Nephron (organoid): ENCODE results near the gene PARD3.

Experiments used
- H3K27ac Mint-ChIP-seq, 3 experiments: 2 replicates each; pipeline ENCODE4 v1.8.0; 2020; ENCODE audit warnings: mixed read lengths in 3 of 3, mild to moderate bottlenecking in 2 of 3, moderate library complexity in 1 of 3
- H3K27me3 Mint-ChIP-seq: 2 replicates; pipeline ENCODE4 v1.8.0; 2021; ENCODE audit warnings: low read depth, mild to moderate bottlenecking, moderate library complexity, mixed read lengths
- H3K36me3 Mint-ChIP-seq: 2 replicates; pipeline ENCODE4 v1.8.0; 2020; ENCODE audit warnings: low read depth, mixed read lengths
- H3K4me1 Mint-ChIP-seq: 2 replicates; pipeline ENCODE4 v1.8.0; 2020; ENCODE audit warnings: mixed read lengths
- H3K4me3 Mint-ChIP-seq, 3 experiments: 2 replicates each; pipeline ENCODE4 v1.8.0; 2020; ENCODE audit warnings: mild to moderate bottlenecking in 3 of 3, mixed read lengths in 3 of 3, moderate library complexity in 2 of 3
- H3K9me3 Mint-ChIP-seq: 2 replicates; pipeline ENCODE4 v1.8.0; 2020; ENCODE audit warnings: mixed read lengths
- TF ChIP-seq, protein P1 (sequence below), 3 experiments: fragments of 200-600 bp; sonication (generic); IDR thresholded peaks; one replicate each; pipeline ENCODE4 v1.5.0; 2021; ENCODE audit warnings: antibody characterized with exemption in 3 of 3; ENCODE audit not compliant: unreplicated experiment in 3 of 3

Gene PARD3

GRCh38 chr10:34717429-34717828 is 97.7 kb downstream of the PARD3 start:
- Mint-ChIP-seq H3K4me1 (peaks cover 43% of the 10 kb centered on the region), H3K27ac (peak overlapping the region; percentile 28 to 69 (median 68)), H3K4me3 (no peak overlapping the region), H3K27me3 (no peaks in the 10 kb centered on the region), H3K36me3 (no peaks in the 10 kb centered on the region), H3K9me3 (no peaks in the 10 kb centered on the region)
- TF ChIP-seq, protein P1, sequence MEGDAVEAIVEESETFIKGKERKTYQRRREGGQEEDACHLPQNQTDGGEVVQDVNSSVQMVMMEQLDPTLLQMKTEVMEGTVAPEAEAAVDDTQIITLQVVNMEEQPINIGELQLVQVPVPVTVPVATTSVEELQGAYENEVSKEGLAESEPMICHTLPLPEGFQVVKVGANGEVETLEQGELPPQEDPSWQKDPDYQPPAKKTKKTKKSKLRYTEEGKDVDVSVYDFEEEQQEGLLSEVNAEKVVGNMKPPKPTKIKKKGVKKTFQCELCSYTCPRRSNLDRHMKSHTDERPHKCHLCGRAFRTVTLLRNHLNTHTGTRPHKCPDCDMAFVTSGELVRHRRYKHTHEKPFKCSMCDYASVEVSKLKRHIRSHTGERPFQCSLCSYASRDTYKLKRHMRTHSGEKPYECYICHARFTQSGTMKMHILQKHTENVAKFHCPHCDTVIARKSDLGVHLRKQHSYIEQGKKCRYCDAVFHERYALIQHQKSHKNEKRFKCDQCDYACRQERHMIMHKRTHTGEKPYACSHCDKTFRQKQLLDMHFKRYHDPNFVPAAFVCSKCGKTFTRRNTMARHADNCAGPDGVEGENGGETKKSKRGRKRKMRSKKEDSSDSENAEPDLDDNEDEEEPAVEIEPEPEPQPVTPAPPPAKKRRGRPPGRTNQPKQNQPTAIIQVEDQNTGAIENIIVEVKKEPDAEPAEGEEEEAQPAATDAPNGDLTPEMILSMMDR (IDR thresholded peaks at IDR 0.05; ENCODE audit: unreplicated experiment in 3 of 3), result no peak

GRCh38 chr10:34716958-34717357 is 98.1 kb downstream of the PARD3 start:
- H3K27ac Mint-ChIP-seq, result peak overlapping the region; percentile 28 to 69 (median 68)
- TF ChIP-seq, protein P1 (IDR thresholded peaks at IDR 0.05; ENCODE audit: unreplicated experiment in 3 of 3), result no peak
- H3K4me3 Mint-ChIP-seq, result no peak overlapping the region
- peaks cover 43% of the 10 kb centered on the region for H3K4me1 Mint-ChIP-seq
- no peaks in the 10 kb centered on the region for H3K36me3 Mint-ChIP-seq
- H3K27me3 Mint-ChIP-seq, result no peaks in the 10 kb centered on the region
- H3K9me3 Mint-ChIP-seq, result no peaks in the 10 kb centered on the region

DNA sequence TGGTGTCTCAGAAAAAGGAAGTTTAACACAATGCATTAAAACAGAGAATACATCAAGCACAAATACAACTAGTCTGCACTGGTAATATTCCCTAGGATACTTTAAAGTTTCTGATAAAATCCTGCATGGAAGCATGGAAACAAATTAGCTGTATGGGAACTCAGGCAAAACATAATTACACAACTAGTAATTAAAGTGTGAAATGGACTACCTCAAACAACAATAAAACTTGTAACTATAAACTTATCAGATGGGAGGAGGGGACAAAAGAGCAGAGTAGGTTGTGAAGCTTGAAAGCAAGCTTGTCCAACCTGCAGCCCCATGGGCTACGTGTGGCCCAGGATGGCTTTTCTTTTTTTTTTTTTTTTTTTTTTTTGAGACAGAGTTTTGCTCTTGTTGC is 98.9 kb downstream of the PARD3 start:
- H3K9me3 Mint-ChIP-seq, result no peaks in the 10 kb centered on the region
- H3K4me1 Mint-ChIP-seq, result peaks cover 44% of the 10 kb centered on the region
- TF ChIP-seq, protein P1 (IDR thresholded peaks at IDR 0.05; ENCODE audit: unreplicated experiment in 3 of 3), result no peak
- H3K27me3 Mint-ChIP-seq, result no peaks in the 10 kb centered on the region
- peak overlapping the region in 2 of 3 experiments; percentile 55 to 89 for H3K27ac Mint-ChIP-seq
- no peak overlapping the region for H3K4me3 Mint-ChIP-seq
- H3K36me3 Mint-ChIP-seq, result no peaks in the 10 kb centered on the region

- peak overlapping the region in 2 of 3 experiments; percentile 61 to 89 for H3K27ac Mint-ChIP-seq
- H3K9me3 Mint-ChIP-seq, result no peaks in the 10 kb centered on the region
- H3K4me3 Mint-ChIP-seq, result no peak overlapping the region
- H3K36me3 Mint-ChIP-seq, result no peaks in the 10 kb centered on the region
- no peaks in the 10 kb centered on the region for H3K27me3 Mint-ChIP-seq
- TF ChIP-seq, protein P1 (IDR thresholded peaks at IDR 0.05; ENCODE audit: unreplicated experiment in 3 of 3), result no peak
- peaks cover 38% of the 10 kb centered on the region for H3K4me1 Mint-ChIP-seq
Observed at GRCh38 chr10:34715511-34716187, 99.4 kb downstream of the PARD3 start.

DNA sequence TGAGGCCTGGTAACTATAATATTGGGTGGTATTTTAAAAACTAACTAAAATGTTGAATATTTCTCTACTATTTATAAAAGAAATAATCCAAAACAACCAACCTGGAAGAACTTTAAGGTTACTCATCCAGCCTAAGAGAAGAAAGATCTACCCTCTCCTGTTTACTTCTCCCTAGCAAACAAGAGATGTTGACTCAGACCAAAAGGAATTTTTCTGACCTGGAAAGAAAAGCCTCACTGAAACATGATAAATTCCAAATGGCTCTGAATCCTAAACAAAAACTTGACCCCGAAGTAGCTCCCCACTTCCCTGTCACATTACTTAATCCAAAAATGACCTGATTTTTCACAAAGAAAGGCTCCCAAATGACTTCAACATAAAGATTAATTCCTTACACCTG is 101.2 kb downstream of the PARD3 start:
- peaks cover 40% of the 10 kb centered on the region for H3K4me1 Mint-ChIP-seq
- TF ChIP-seq, protein P1 (IDR thresholded peaks at IDR 0.05; ENCODE audit: unreplicated experiment in 3 of 3), result no peak
- no peaks in the 10 kb centered on the region for H3K9me3 Mint-ChIP-seq
- no peaks in the 10 kb centered on the region for H3K36me3 Mint-ChIP-seq
- H3K27me3 Mint-ChIP-seq, result no peaks in the 10 kb centered on the region
- H3K27ac Mint-ChIP-seq, result peak overlapping the region; percentile 5 to 45 (median 28)
- no peak overlapping the region for H3K4me3 Mint-ChIP-seq

GRCh38 chr10:34711500-34711899 is 103.6 kb downstream of the PARD3 start:
- Mint-ChIP-seq H3K36me3 (no peaks in the 10 kb centered on the region), H3K27ac (no peak overlapping the region), H3K4me3 (no peak overlapping the region), H3K27me3 (no peaks in the 10 kb centered on the region), H3K9me3 (no peaks in the 10 kb centered on the region), H3K4me1 (peaks cover 47% of the 10 kb centered on the region)
- TF ChIP-seq, protein P1 (IDR thresholded peaks at IDR 0.05; ENCODE audit: unreplicated experiment in 3 of 3), result no peak
